HepG2 (cell line): ENCODE data around the gene ACOT2. TPM values are rescaled to one million over a fixed set of nuclear protein-coding genes. Genes with fewer than 3 reads are reported as not detected.
"Not testable (repeated sequence)": the region's sequence is repeated elsewhere in the genome, so short reads cannot be mapped to it uniquely, and the experiment has no call there.

Experiments used
- ARNTL ChIP-seq: sonication (generic); formaldehyde crosslinking; IDR thresholded peaks from 2 replicates; pipeline ENCODE4 v1.4.0; 2020; ENCODE audit warnings: mild to moderate bottlenecking, missing genetic modification reagents
- CHCHD3 ChIP-seq: sonication (generic); formaldehyde crosslinking; IDR thresholded peaks from 2 replicates; pipeline ENCODE4 v1.8.0; 2022; ENCODE audit warnings: mild to moderate bottlenecking, missing genetic modification reagents, moderate library complexity
- DNMT3B ChIP-seq: conservative IDR thresholded peaks from 2 replicates; pipeline ENCODE4 v1.6.1; 2016; ENCODE audit warnings: missing biosample characterization, control low read depth
- FOSL1 ChIP-seq: sonication (generic); formaldehyde crosslinking; IDR thresholded peaks from 2 replicates; pipeline ENCODE4 v1.9.0; 2021; ENCODE audit warnings: missing genetic modification reagents, borderline replicate concordance
- FOXP4 ChIP-seq: sonication (generic); formaldehyde crosslinking; IDR thresholded peaks from 2 replicates; pipeline ENCODE4 v1.4.0; 2020; ENCODE audit warnings: missing genetic modification reagents
- IKZF4 ChIP-seq: sonication (generic); formaldehyde crosslinking; IDR thresholded peaks from 2 replicates; pipeline ENCODE4 v1.5.1; 2020; ENCODE audit warnings: borderline replicate concordance, mild to moderate bottlenecking, low read depth, missing genetic modification reagents; ENCODE audit errors: not compliant biosample characterization
- KDM2A ChIP-seq: sonication (generic); formaldehyde crosslinking; IDR thresholded peaks from 2 replicates; pipeline ENCODE4 v1.4.0; 2020; ENCODE audit warnings: low read depth, missing genetic modification reagents, borderline replicate concordance
- MTA1 ChIP-seq: sonication (generic); formaldehyde crosslinking; IDR thresholded peaks from 2 replicates; pipeline ENCODE4 v1.4.0; 2020; ENCODE audit warnings: missing genetic modification reagents, mild to moderate bottlenecking, borderline replicate concordance
- NONO ChIP-seq, 2 experiments: fragments of 450-650 bp in 1 of 2; sonication (generic) in 1 of 2; formaldehyde crosslinking in 1 of 2; IDR thresholded peaks in 1 of 2; conservative IDR thresholded peaks in 1 of 2; 2 replicates each; pipeline versions ENCODE4 v1.6.1 to v1.8.0; 2017 to 2022; ENCODE audit warnings: mild to moderate bottlenecking in 1 of 2, missing genetic modification reagents in 1 of 2, moderate library complexity in 1 of 2
- SAFB2 ChIP-seq: sonication (generic); formaldehyde crosslinking; IDR thresholded peaks from 2 replicates; pipeline ENCODE4 v1.5.1; 2020; ENCODE audit warnings: missing genetic modification reagents, low read depth, mild to moderate bottlenecking, borderline replicate concordance
- SALL2 ChIP-seq: sonication (generic); formaldehyde crosslinking; IDR thresholded peaks from 2 replicates; pipeline ENCODE4 v1.8.1; 2023; ENCODE audit warnings: mild to moderate bottlenecking, missing genetic modification reagents, inconsistent platforms
- SRY ChIP-seq: sonication (generic); formaldehyde crosslinking; IDR thresholded peaks from 2 replicates; pipeline ENCODE4 v1.8.0; 2022; ENCODE audit warnings: mild to moderate bottlenecking, missing genetic modification reagents
- TFE3 ChIP-seq: IDR thresholded peaks from 2 replicates; pipeline ENCODE4 v1.6.1; 2016
- ZNF225 ChIP-seq: sonication (generic); formaldehyde crosslinking; IDR thresholded peaks from 2 replicates; pipeline ENCODE4 v1.4.0; 2020; ENCODE audit warnings: mild to moderate bottlenecking, missing genetic modification reagents
- ZNF614 ChIP-seq: IDR thresholded peaks from 2 replicates; pipeline ENCODE4 v1.6.1; 2018; ENCODE audit warnings: missing biosample characterization, missing genetic modification reagents, inconsistent platforms, borderline replicate concordance
- ZNF709 ChIP-seq: sonication (generic); formaldehyde crosslinking; IDR thresholded peaks from 2 replicates; pipeline ENCODE4 v1.5.0; 2020; ENCODE audit warnings: mild to moderate bottlenecking, missing genetic modification reagents
- polyA plus RNA-seq, 8 experiments: library from polyadenylated mRNA; depleted of rRNA in 3 of 8; stranded (reverse) in 7 of 8; unstranded in 1 of 8; fragments of >200 nt; fragmentation: Illumina TruSeq in 4 of 8; extraction: Trizol in 4 of 8; gene quantifications; 2 replicates each; pipeline versions ENCODE4 v1.2.1 to v1.2.3, GENCODE V29; 2011 to 2016; ENCODE audit warnings: low read depth in 4 of 8, missing spikeins in 1 of 8, mixed read lengths in 1 of 8; ENCODE audit not compliant: insufficient read depth in 1 of 8
- total RNA-seq, 5 experiments: library from RNA; depleted of rRNA; stranded (reverse); fragments of >200 nt; fragmentation: Illumina TruSeq; extraction: Trizol; gene quantifications; 2 replicates each; pipeline ENCODE4 v1.2.3, GENCODE V29; 2016; ENCODE audit warnings: low read depth in 1 of 5
- TF ChIP-seq, protein P1 (sequence below): sonication (generic); formaldehyde crosslinking; IDR thresholded peaks from 2 replicates; pipeline ENCODE4 v1.4.0; 2020; ENCODE audit warnings: mild to moderate bottlenecking, missing genetic modification reagents
- TF ChIP-seq, protein P2 (sequence below): sonication (generic); formaldehyde crosslinking; IDR thresholded peaks from 2 replicates; pipeline ENCODE4 v1.4.0; 2020; ENCODE audit warnings: missing genetic modification reagents, borderline replicate concordance

Gene ACOT2
- total and polyA plus RNA-seq, 2 of the 13 experiments (the other 11 are each of a cell fraction or from before 2014, with no cell fraction given) = 60.0 to 110 TPM

- peak; percentile 41; the same call in 1 of the 2 replicates for TF ChIP-seq KDM2A (CRISPR knock-in tag)
- peak; percentile 26; the same call in 1 of the 2 replicates for TF ChIP-seq SAFB2 (CRISPR knock-in tag)
- TF ChIP-seq MTA1 (CRISPR knock-in tag) = peak; percentile 69; the same call in 1 of the 2 replicates
- TF ChIP-seq FOSL1 (CRISPR knock-in tag) = peak; percentile 47
- peak; percentile 48; the same call in 1 of the 2 replicates for TF ChIP-seq ARNTL
- TF ChIP-seq, protein P1, sequence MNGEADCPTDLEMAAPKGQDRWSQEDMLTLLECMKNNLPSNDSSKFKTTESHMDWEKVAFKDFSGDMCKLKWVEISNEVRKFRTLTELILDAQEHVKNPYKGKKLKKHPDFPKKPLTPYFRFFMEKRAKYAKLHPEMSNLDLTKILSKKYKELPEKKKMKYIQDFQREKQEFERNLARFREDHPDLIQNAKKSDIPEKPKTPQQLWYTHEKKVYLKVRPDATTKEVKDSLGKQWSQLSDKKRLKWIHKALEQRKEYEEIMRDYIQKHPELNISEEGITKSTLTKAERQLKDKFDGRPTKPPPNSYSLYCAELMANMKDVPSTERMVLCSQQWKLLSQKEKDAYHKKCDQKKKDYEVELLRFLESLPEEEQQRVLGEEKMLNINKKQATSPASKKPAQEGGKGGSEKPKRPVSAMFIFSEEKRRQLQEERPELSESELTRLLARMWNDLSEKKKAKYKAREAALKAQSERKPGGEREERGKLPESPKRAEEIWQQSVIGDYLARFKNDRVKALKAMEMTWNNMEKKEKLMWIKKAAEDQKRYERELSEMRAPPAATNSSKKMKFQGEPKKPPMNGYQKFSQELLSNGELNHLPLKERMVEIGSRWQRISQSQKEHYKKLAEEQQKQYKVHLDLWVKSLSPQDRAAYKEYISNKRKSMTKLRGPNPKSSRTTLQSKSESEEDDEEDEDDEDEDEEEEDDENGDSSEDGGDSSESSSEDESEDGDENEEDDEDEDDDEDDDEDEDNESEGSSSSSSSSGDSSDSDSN = peak; percentile 89; the same call in 1 of the 2 replicates
- TF ChIP-seq DNMT3B (CRISPR knock-in tag) = 0 out of 2 replicates have a peak, but pooled peaks have one; percentile 74
- peak; percentile 86 for TF ChIP-seq ZNF709 (CRISPR knock-in tag)
- TF ChIP-seq, protein P2, sequence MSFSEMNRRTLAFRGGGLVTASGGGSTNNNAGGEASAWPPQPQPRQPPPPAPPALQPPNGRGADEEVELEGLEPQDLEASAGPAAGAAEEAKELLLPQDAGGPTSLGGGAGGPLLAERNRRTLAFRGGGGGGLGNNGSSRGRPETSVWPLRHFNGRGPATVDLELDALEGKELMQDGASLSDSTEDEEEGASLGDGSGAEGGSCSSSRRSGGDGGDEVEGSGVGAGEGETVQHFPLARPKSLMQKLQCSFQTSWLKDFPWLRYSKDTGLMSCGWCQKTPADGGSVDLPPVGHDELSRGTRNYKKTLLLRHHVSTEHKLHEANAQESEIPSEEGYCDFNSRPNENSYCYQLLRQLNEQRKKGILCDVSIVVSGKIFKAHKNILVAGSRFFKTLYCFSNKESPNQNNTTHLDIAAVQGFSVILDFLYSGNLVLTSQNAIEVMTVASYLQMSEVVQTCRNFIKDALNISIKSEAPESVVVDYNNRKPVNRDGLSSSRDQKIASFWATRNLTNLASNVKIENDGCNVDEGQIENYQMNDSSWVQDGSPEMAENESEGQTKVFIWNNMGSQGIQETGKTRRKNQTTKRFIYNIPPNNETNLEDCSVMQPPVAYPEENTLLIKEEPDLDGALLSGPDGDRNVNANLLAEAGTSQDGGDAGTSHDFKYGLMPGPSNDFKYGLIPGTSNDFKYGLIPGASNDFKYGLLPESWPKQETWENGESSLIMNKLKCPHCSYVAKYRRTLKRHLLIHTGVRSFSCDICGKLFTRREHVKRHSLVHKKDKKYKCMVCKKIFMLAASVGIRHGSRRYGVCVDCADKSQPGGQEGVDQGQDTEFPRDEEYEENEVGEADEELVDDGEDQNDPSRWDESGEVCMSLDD (CRISPR knock-in tag) = 0 out of 2 replicates have a peak, but pooled peaks have one; percentile 35
- 0 out of 2 replicates have a peak, but pooled peaks have one; percentile 14 for TF ChIP-seq FOXP4
- 0 out of 2 replicates have a peak, but pooled peaks have one; percentile 27 for TF ChIP-seq ZNF225 (CRISPR knock-in tag)
- peak; percentile 52; the same call in 1 of the 2 replicates for TF ChIP-seq TFE3 (CRISPR knock-in tag)
- not testable (repeated sequence) for TF ChIP-seq NONO (IDR thresholded peaks at IDR 0.05)
- peak; percentile 24; the same call in 1 of the 2 replicates for TF ChIP-seq NONO (CRISPR knock-in tag; conservative IDR thresholded peaks at IDR 0.05)
- peak; percentile 13; the same call in 1 of the 2 replicates for TF ChIP-seq ZNF614 (CRISPR knock-in tag)
- 0 out of 2 replicates have a peak, but pooled peaks have one; percentile 60 for TF ChIP-seq CHCHD3 (CRISPR knock-in tag)
- peak; percentile 79; the same call in 1 of the 2 replicates for TF ChIP-seq SALL2 (CRISPR knock-in tag)
- 0 out of 2 replicates have a peak, but pooled peaks have one; percentile 28 for TF ChIP-seq SRY
- peak; percentile 53 for TF ChIP-seq IKZF4 (CRISPR knock-in tag)
Measured at GRCh38 chr14:73569185-73569958, at the start of gene ACOT2 (continued).
